Stimulated activated naive B cell treated with anti-CD40 and anti-IgM and Interleukin-4, amounts not matched to agents 10 μg/mL and 1 μg/mL and 100 μg/mL, for 72 hours (primary cell): ENCODE results near the gene RALA.

Experiments
- ATAC-seq, 2 donors: fragments of 150-1000 bp; cut with Tn5 transposase; replicated peaks; 2 replicates each; pipeline ENCODE4 v1.10.0; 2021; ENCODE audit warnings: moderate library complexity in 1 of 2
- DNase-seq: peaks from one replicate; pipeline ENCODE4 v3.0.0; 2021
- H3K27ac Mint-ChIP-seq: one replicate; pipeline ENCODE4 v1.8.0; 2022; ENCODE audit warnings: mild to moderate bottlenecking, mixed read lengths
- H3K27me3 Mint-ChIP-seq, 2 donors: one replicate each; pipeline ENCODE4 v1.8.0; 2022; ENCODE audit warnings: mixed read lengths in 2 of 2
- H3K36me3 Mint-ChIP-seq, 2 donors: one replicate each; pipeline ENCODE4 v1.8.0; 2022; ENCODE audit warnings: mixed read lengths in 2 of 2, mild to moderate bottlenecking in 1 of 2
- H3K4me1 Mint-ChIP-seq, 2 donors: one replicate each; pipeline ENCODE4 v1.8.0; 2022; ENCODE audit warnings: mixed read lengths in 2 of 2, mild to moderate bottlenecking in 1 of 2
- H3K4me3 Mint-ChIP-seq, 2 donors: one replicate each; pipeline ENCODE4 v1.8.0; 2022; ENCODE audit warnings: mild to moderate bottlenecking in 2 of 2, mixed read lengths in 2 of 2, moderate library complexity in 1 of 2
- H3K9me3 Mint-ChIP-seq, 2 donors: one replicate each; pipeline ENCODE4 v1.8.0; 2022; ENCODE audit warnings: mixed read lengths in 2 of 2, mild to moderate bottlenecking in 1 of 2

The RALA gene

GRCh38 chr7:39621261-39621660, 2.1 kb upstream of the RALA start:
- DNase-seq (no peak), ATAC-seq (no peak)
- H3K4me3 Mint-ChIP-seq = peak overlapping the region in 1 of 2 donors; percentile 64
- peak overlapping the region; percentile 43 for H3K27ac Mint-ChIP-seq
- peaks cover 24 to 42% of the 10 kb centered on the region in 2 donors for H3K4me1 Mint-ChIP-seq
- H3K9me3 Mint-ChIP-seq = no peaks in the 10 kb centered on the region
- no peaks in the 10 kb centered on the region for H3K27me3 Mint-ChIP-seq
- H3K36me3 Mint-ChIP-seq = peaks cover 3% of the 10 kb centered on the region in 2 donors

- ATAC-seq = peak; percentile 59 to 65
- peaks cover 3 to 7% of the 10 kb centered on the region in 2 donors for H3K36me3 Mint-ChIP-seq
- peak; percentile 42 for DNase-seq
- peak overlapping the region; percentile 88 for H3K27ac Mint-ChIP-seq
- H3K9me3 Mint-ChIP-seq = no peaks in the 10 kb centered on the region
- H3K4me1 Mint-ChIP-seq = peaks cover 24 to 49% of the 10 kb centered on the region in 2 donors
- peak overlapping the region; percentile 91 to 96 for H3K4me3 Mint-ChIP-seq
- no peaks in the 10 kb centered on the region for H3K27me3 Mint-ChIP-seq
Measured at GRCh38 chr7:39621784-39622411, 1.5 kb upstream of the RALA start.

GRCh38 chr7:39622609-39623008, 763 bp upstream of the RALA start:
- Mint-ChIP-seq H3K36me3 (peaks cover 3 to 7% of the 10 kb centered on the region in 2 donors), H3K27ac (peak overlapping the region; percentile 88), H3K9me3 (no peaks in the 10 kb centered on the region), H3K4me3 (peak overlapping the region; percentile 91 to 96), H3K4me1 (peaks cover 24 to 49% of the 10 kb centered on the region in 2 donors), H3K27me3 (no peaks in the 10 kb centered on the region)
- ATAC-seq (no peak), DNase-seq (no peak)

- peaks cover 31 to 59% of the 10 kb centered on the region in 2 donors for H3K4me1 Mint-ChIP-seq
Measured at GRCh38 chr7:39623732-39624441, 515 bp downstream of the RALA start.

GRCh38 chr7:39624442-39624807, 1.1 kb downstream of the RALA start:
- ATAC-seq = peak in 1 of 2 donors; percentile 21
- Mint-ChIP-seq H3K4me3 (peak overlapping the region; percentile 95 to 96), H3K27ac (peak overlapping the region; percentile 96), H3K4me1 (peaks cover 31 to 59% of the 10 kb centered on the region in 2 donors), H3K36me3 (peaks cover 13 to 16% of the 10 kb centered on the region in 2 donors), H3K27me3 (no peaks in the 10 kb centered on the region), H3K9me3 (no peaks in the 10 kb centered on the region)
- peak; percentile 15 for DNase-seq

More at GRCh38 chr7:39623732-39624441, 515 bp downstream of the RALA start:
- peak overlapping the region; percentile 96 for H3K27ac Mint-ChIP-seq
- peaks cover 11 to 13% of the 10 kb centered on the region in 2 donors for H3K36me3 Mint-ChIP-seq
- H3K4me3 Mint-ChIP-seq = peak overlapping the region; percentile 95 to 96
- no peaks in the 10 kb centered on the region for H3K9me3 Mint-ChIP-seq
- ATAC-seq (peak; percentile 49 to 53), DNase-seq (no peak)
- H3K27me3 Mint-ChIP-seq = no peaks in the 10 kb centered on the region

- H3K9me3 Mint-ChIP-seq = no peaks in the 10 kb centered on the region
- H3K27me3 Mint-ChIP-seq = no peaks in the 10 kb centered on the region
- H3K36me3 Mint-ChIP-seq = peaks cover 16 to 21% of the 10 kb centered on the region in 2 donors
- DNase-seq = no peak
- ATAC-seq = no peak
- H3K4me3 Mint-ChIP-seq = peak overlapping the region; percentile 32 to 96
- peaks cover 31 to 59% of the 10 kb centered on the region in 2 donors for H3K4me1 Mint-ChIP-seq
- H3K27ac Mint-ChIP-seq = no peak overlapping the region
Measured at GRCh38 chr7:39624935-39625694, 1.7 kb downstream of the RALA start.

- H3K27ac Mint-ChIP-seq = no peak overlapping the region
- peaks cover 31 to 58% of the 10 kb centered on the region in 2 donors for H3K4me1 Mint-ChIP-seq
- no peak for ATAC-seq
- peaks cover 47 to 61% of the 10 kb centered on the region in 2 donors for H3K36me3 Mint-ChIP-seq
- H3K4me3 Mint-ChIP-seq = no peak overlapping the region
- H3K27me3 Mint-ChIP-seq = no peaks in the 10 kb centered on the region
- DNase-seq = no peak
- H3K9me3 Mint-ChIP-seq = peaks cover 0 to 5% of the 10 kb centered on the region in 2 donors
Measured at GRCh38 chr7:39631736-39632308, 8.4 kb downstream of the RALA start.

GRCh38 chr7:39633563-39634477, 10.4 kb downstream of the RALA start:
- Mint-ChIP-seq H3K4me3 (no peak overlapping the region), H3K9me3 (peaks cover 0 to 5% of the 10 kb centered on the region in 2 donors), H3K27me3 (no peaks in the 10 kb centered on the region), H3K4me1 (peaks cover 28 to 56% of the 10 kb centered on the region in 2 donors), H3K27ac (no peak overlapping the region), H3K36me3 (peaks cover 50 to 63% of the 10 kb centered on the region in 2 donors)
- DNase-seq (no peak), ATAC-seq (no peak)

- ATAC-seq (no peak), DNase-seq (no peak)
- Mint-ChIP-seq H3K4me3 (no peak overlapping the region), H3K27ac (no peak overlapping the region), H3K27me3 (no peaks in the 10 kb centered on the region), H3K36me3 (peaks cover 54 to 61% of the 10 kb centered on the region in 2 donors), H3K4me1 (peaks cover 29 to 62% of the 10 kb centered on the region in 2 donors), H3K9me3 (peaks cover 0 to 5% of the 10 kb centered on the region in 2 donors)
Measured at GRCh38 chr7:39634478-39634805, 11.1 kb downstream of the RALA start.

- DNase-seq (no peak), ATAC-seq (no peak)
- H3K4me1 Mint-ChIP-seq = peaks cover 37 to 75% of the 10 kb centered on the region in 2 donors
- H3K27me3 Mint-ChIP-seq = no peaks in the 10 kb centered on the region
- H3K4me3 Mint-ChIP-seq = no peak overlapping the region
- H3K9me3 Mint-ChIP-seq = peaks cover 0 to 4% of the 10 kb centered on the region in 2 donors
- peaks cover 44 to 50% of the 10 kb centered on the region in 2 donors for H3K36me3 Mint-ChIP-seq
- H3K27ac Mint-ChIP-seq = no peak overlapping the region
Measured at GRCh38 chr7:39637400-39637799, 14.0 kb downstream of the RALA start.

GRCh38 chr7:39637963-39638485, 14.7 kb downstream of the RALA start:
- Mint-ChIP-seq H3K4me3 (no peak overlapping the region), H3K27me3 (no peaks in the 10 kb centered on the region), H3K36me3 (peaks cover 41 to 48% of the 10 kb centered on the region in 2 donors), H3K4me1 (peaks cover 39 to 76% of the 10 kb centered on the region in 2 donors), H3K9me3 (peaks cover 0 to 4% of the 10 kb centered on the region in 2 donors), H3K27ac (no peak overlapping the region)
- DNase-seq = no peak
- ATAC-seq = no peak

- H3K27me3 Mint-ChIP-seq = no peaks in the 10 kb centered on the region
- DNase-seq (no peak), ATAC-seq (no peak)
- H3K9me3 Mint-ChIP-seq = no peaks in the 10 kb centered on the region
- no peak overlapping the region for H3K4me3 Mint-ChIP-seq
- H3K36me3 Mint-ChIP-seq = peaks cover 20 to 36% of the 10 kb centered on the region in 2 donors
- H3K4me1 Mint-ChIP-seq = peaks cover 27 to 72% of the 10 kb centered on the region in 2 donors
- no peak overlapping the region for H3K27ac Mint-ChIP-seq
Measured at GRCh38 chr7:39642896-39643295, 19.5 kb downstream of the RALA start.

- ATAC-seq (no peak), DNase-seq (no peak)
- H3K4me3 Mint-ChIP-seq = no peak overlapping the region
- no peaks in the 10 kb centered on the region for H3K27me3 Mint-ChIP-seq
- no peak overlapping the region for H3K27ac Mint-ChIP-seq
- H3K36me3 Mint-ChIP-seq = peaks cover 13 to 35% of the 10 kb centered on the region in 2 donors
- H3K4me1 Mint-ChIP-seq = peaks cover 27 to 70% of the 10 kb centered on the region in 2 donors
- no peaks in the 10 kb centered on the region for H3K9me3 Mint-ChIP-seq
Measured at GRCh38 chr7:39644170-39644569, 20.8 kb downstream of the RALA start.
